Gastrocnemius medialis (tissue), 4 donors: ENCODE results near the gene C11orf65.

Source experiments
- POLR2A ChIP-seq, 2 donors: fragments of 450-650 bp; IDR thresholded peaks; one replicate each; pipeline ENCODE4 v1.6.1; 2017; ENCODE audit warnings: antibody characterized with exemption in 2 of 2, mild to moderate bottlenecking in 2 of 2, moderate library complexity in 2 of 2
- TF ChIP-seq, protein P1 (sequence below), 5 experiments: fragments of 450-650 bp in 3 of 5; fragments of 200-600 bp in 2 of 5; sonication (generic) in 2 of 5; IDR thresholded peaks in 4 of 5; conservative IDR thresholded peaks in 1 of 5; 1 replicate in 4 of 5; 2 replicates in 1 of 5; pipeline ENCODE4 v1.5.1; 2016 to 2019; ENCODE audit warnings: antibody characterized with exemption in 5 of 5, mild to moderate bottlenecking in 3 of 5, moderate library complexity in 3 of 5

DNA sequence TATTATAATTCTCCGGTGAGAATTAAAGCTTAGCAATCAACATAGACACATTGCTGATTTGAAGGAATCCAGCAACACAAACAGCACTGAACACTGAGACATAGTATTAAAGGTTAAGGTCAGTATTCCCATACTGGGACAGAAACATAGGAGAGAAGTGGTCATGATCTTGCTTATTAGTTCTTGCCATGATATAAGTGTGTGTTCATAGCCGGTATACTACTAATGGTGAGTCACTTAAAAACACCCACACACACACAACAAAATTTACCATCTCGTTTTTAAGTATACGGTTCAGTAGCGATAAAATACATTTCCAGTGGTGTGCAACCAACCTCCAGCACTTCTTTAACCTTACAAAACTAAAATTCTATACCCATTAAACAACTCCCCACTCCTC lies 96.3 kb downstream of the C11orf65 start:
- TF ChIP-seq, protein P1, sequence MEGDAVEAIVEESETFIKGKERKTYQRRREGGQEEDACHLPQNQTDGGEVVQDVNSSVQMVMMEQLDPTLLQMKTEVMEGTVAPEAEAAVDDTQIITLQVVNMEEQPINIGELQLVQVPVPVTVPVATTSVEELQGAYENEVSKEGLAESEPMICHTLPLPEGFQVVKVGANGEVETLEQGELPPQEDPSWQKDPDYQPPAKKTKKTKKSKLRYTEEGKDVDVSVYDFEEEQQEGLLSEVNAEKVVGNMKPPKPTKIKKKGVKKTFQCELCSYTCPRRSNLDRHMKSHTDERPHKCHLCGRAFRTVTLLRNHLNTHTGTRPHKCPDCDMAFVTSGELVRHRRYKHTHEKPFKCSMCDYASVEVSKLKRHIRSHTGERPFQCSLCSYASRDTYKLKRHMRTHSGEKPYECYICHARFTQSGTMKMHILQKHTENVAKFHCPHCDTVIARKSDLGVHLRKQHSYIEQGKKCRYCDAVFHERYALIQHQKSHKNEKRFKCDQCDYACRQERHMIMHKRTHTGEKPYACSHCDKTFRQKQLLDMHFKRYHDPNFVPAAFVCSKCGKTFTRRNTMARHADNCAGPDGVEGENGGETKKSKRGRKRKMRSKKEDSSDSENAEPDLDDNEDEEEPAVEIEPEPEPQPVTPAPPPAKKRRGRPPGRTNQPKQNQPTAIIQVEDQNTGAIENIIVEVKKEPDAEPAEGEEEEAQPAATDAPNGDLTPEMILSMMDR (IDR thresholded peaks at IDR 0.05 in 4 of 5, conservative IDR thresholded peaks at IDR 0.05 in 1 of 5) = no peak
- no peak for TF ChIP-seq POLR2A (IDR thresholded peaks at IDR 0.05)
